Neural crest cell (in vitro differentiated cells): ENCODE results near the gene TRH. TPM values are rescaled to one million over a fixed set of nuclear protein-coding genes. Genes with fewer than 3 reads are reported as not detected.
A peak's percentile ranks its signal among the peaks of the same experiment; 100 is the strongest.

ENCODE experiments used
- DNase-seq: peaks from one replicate; pipeline ENCODE4 v3.0.0; 2021; ENCODE audit warnings: low read depth, mixed read lengths, low spot score
- H3K27ac Mint-ChIP-seq: one replicate; pipeline ENCODE4 v1.8.0; 2021; ENCODE audit warnings: mild to moderate bottlenecking, mixed read lengths; ENCODE audit not compliant: unreplicated experiment
- H3K27me3 Mint-ChIP-seq: 2 replicates; pipeline ENCODE4 v1.8.0; 2021; ENCODE audit warnings: low read depth, mild to moderate bottlenecking, mixed read lengths
- H3K36me3 Mint-ChIP-seq: 2 replicates; pipeline ENCODE4 v1.8.0; 2021; ENCODE audit warnings: low read depth, mild to moderate bottlenecking, mixed read lengths
- H3K4me1 Mint-ChIP-seq: 2 replicates; pipeline ENCODE4 v1.8.0; 2021; ENCODE audit warnings: mixed read lengths
- H3K4me3 Mint-ChIP-seq: one replicate; pipeline ENCODE4 v1.8.0; 2021; ENCODE audit warnings: mild to moderate bottlenecking, mixed read lengths
- H3K9me3 Mint-ChIP-seq: 2 replicates; pipeline ENCODE4 v1.8.0; 2021; ENCODE audit warnings: mixed read lengths
- long read RNA-seq: library from polyadenylated mRNA; unstranded; transcript quantifications from one replicate; pipeline ENCODE4 v2.0.0, GENCODE V29; 2020
- total RNA-seq: library from RNA; stranded (reverse); gene quantifications from 2 replicates; pipeline ENCODE4 v1.2.1, GENCODE V29; 2021
- TF ChIP-seq, protein P1 (sequence below): fragments of 200-600 bp; sonication (generic); conservative IDR thresholded peaks from 2 replicates; pipeline ENCODE4 v1.5.0; 2021; ENCODE audit warnings: antibody characterized with exemption, mild to moderate bottlenecking

TRH gene, protein sequence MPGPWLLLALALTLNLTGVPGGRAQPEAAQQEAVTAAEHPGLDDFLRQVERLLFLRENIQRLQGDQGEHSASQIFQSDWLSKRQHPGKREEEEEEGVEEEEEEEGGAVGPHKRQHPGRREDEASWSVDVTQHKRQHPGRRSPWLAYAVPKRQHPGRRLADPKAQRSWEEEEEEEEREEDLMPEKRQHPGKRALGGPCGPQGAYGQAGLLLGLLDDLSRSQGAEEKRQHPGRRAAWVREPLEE
- 0.36 and 0.61 TPM in 2 replicates for total RNA-seq
- long read RNA-seq, partial matches to known transcripts: 0 of 1 reads
- long read RNA-seq, other reads (novel, unspliced or antisense): 0 of 1 reads

DNA sequence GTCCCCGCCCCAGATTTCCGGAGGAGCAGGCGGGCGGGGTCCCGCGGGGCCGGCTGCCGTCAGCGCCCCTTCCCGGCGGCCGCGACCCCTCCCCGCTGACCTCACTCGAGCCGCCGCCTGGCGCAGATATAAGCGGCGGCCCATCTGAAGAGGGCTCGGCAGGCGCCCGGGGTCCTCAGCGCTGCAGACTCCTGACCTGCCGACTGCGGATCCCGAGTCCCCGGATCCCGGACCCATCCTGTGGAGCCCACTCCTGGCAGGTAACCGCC lies at the start of gene TRH:
Gene TRH (plus strand): TSS at position 157 of the 269 bp plus-strand sequence. CDS start 1,097 bp downstream, outside the sequence.
- TF ChIP-seq, protein P1, sequence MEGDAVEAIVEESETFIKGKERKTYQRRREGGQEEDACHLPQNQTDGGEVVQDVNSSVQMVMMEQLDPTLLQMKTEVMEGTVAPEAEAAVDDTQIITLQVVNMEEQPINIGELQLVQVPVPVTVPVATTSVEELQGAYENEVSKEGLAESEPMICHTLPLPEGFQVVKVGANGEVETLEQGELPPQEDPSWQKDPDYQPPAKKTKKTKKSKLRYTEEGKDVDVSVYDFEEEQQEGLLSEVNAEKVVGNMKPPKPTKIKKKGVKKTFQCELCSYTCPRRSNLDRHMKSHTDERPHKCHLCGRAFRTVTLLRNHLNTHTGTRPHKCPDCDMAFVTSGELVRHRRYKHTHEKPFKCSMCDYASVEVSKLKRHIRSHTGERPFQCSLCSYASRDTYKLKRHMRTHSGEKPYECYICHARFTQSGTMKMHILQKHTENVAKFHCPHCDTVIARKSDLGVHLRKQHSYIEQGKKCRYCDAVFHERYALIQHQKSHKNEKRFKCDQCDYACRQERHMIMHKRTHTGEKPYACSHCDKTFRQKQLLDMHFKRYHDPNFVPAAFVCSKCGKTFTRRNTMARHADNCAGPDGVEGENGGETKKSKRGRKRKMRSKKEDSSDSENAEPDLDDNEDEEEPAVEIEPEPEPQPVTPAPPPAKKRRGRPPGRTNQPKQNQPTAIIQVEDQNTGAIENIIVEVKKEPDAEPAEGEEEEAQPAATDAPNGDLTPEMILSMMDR: no peak
- peaks cover 88% of the 10 kb centered on the region for H3K27me3 Mint-ChIP-seq
- H3K27ac Mint-ChIP-seq: no peak within 1 kb of the TSS
- peak; percentile 17 for DNase-seq
- no peaks in the 10 kb centered on the region for H3K9me3 Mint-ChIP-seq
- peak within 1 kb of the TSS; percentile 70 for H3K4me3 Mint-ChIP-seq
- no peaks in the 10 kb centered on the region for H3K36me3 Mint-ChIP-seq
- H3K4me1 Mint-ChIP-seq: peaks cover 22% of the 10 kb centered on the region

DNA sequence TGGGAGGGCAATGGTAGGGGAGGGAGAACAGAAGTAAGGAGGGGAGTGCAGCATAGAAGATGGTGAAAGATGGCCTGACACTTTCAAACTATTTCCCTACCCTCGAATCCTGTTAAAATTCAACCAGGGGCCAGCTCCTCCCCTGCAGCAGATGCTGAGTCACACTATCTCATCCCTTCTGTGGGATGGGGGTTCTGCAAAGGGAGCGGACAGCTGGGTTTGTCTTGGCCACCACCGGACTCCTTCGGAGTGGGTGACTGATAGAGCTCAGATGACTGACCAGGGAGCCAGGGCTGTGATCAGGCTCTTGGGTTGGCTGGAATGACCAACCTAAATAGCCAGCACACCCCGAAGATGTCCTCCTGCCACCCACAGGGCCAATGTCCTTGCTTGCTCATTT lies 47.4 kb upstream of the TRH start:
- Mint-ChIP-seq H3K27me3 (peaks cover 2% of the 10 kb centered on the region), H3K36me3 (peaks cover 6% of the 10 kb centered on the region), H3K4me3 (no peak overlapping the region), H3K9me3 (peaks cover 8% of the 10 kb centered on the region), H3K27ac (no peak overlapping the region), H3K4me1 (no peaks in the 10 kb centered on the region)
- no peak for DNase-seq
- TF ChIP-seq, protein P1: no peak

DNA sequence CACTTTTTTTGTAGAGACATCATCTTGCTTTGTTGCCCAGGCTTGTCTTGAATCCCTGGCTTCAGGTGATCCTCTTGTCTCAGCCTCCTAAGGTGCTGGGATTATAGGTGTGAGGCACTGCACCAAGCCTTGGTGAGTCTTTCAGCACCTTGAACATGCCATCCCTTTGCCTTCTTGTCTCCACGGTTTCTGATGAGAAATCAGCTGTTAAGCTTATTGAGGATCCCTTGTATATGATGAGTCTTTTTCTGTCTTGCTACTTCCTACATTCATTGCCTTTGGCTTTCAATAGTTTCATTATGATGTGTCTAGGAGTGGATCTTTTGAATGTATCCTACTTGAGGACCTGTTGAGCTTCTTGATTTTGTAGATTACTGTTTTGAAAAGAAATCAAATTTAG lies 45.1 kb upstream of the TRH start:
- H3K4me1 Mint-ChIP-seq: no peaks in the 10 kb centered on the region
- DNase-seq: no peak
- peaks cover 2% of the 10 kb centered on the region for H3K27me3 Mint-ChIP-seq
- peaks cover 6% of the 10 kb centered on the region for H3K36me3 Mint-ChIP-seq
- TF ChIP-seq, protein P1: no peak
- H3K27ac Mint-ChIP-seq: no peak overlapping the region
- no peak overlapping the region for H3K4me3 Mint-ChIP-seq
- H3K9me3 Mint-ChIP-seq: peaks cover 8% of the 10 kb centered on the region

DNA sequence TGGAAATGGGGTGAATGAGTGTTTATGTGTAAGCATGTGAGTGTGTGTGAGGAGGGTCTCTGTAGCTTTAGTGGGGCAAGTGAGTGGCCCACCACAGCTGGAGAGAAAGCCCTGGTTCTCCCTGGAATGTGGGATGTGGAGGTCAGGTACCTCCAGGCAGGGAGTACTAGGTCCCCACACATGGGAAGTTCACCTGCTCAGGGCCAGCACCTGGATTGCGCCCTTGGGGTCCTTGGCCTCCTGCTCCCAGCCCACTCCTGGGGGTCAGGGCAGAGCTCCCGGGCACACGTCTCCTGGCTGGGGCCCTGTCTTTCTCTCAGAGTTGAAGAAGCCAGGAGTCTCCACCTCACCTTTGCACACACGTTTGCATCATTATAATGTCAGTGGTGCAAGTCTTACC lies 41.0 kb upstream of the TRH start:
- Mint-ChIP-seq H3K4me1 (peaks cover 16% of the 10 kb centered on the region), H3K27ac (no peak overlapping the region), H3K27me3 (no peaks in the 10 kb centered on the region), H3K9me3 (peaks cover 8% of the 10 kb centered on the region), H3K36me3 (peaks cover 6% of the 10 kb centered on the region), H3K4me3 (no peak overlapping the region)
- no peak for DNase-seq
- TF ChIP-seq, protein P1: no peak

DNA sequence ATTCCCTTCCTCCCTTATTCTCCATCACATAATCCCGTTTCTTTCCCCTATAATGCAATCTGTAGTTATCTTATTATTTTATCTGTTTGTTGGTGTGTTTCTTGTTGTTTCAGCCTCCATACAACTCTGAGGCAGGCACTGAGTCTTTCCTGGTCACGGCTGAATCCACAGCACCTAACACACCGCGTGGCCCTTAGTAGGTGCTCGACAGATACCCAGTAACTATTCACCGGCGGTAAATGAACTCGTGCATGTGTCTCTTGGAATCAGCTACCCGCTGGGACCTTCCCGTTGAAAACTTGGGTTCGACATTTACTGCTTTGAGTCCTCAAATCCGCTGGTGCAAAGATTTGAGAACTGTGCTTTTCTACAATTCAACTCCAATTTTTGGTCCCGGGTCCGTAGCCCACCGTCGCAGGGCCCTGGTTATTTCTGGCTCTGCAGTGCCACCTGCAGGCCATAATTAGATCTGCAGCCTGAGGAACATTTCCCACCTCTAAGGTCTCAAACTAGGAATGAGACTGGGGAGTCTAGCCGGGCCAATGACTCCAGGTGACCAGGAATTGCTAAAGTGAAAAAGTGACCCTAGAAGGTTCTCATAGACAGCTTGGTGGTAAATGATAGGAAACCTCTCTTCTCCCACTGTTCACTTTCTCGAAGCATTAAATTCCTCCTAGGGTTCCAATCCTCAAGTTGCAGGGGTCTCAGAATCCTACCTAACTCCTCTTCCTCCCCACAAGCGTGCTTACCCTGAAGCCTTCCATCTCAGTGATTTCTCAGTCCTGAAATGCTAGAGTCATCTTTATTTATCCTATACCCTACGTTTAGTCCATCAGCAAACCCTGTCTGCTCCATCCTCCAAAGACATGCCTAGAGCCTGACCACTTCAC lies 40.0 kb upstream of the TRH start:
- Mint-ChIP-seq H3K4me1 (peaks cover 16% of the 10 kb centered on the region), H3K36me3 (peaks cover 6% of the 10 kb centered on the region), H3K9me3 (peaks cover 7% of the 10 kb centered on the region), H3K27me3 (no peaks in the 10 kb centered on the region), H3K27ac (no peak overlapping the region), H3K4me3 (no peak overlapping the region)
- DNase-seq: peak; percentile 43
- TF ChIP-seq, protein P1: peak; percentile 97
